OCI-LY7 (cell line): Measurements from ENCODE around the gene MLLT3. TPM values are rescaled to one million over a fixed set of nuclear protein-coding genes. Genes with fewer than 3 reads are reported as not detected.

ENCODE experiments used
- BruUV-seq: library from RNA; stranded (reverse); fragments of 400-500 nt; replicated peaks from 2 replicates; lab custom pipeline; 2021; lab: Mats Ljungman, UMichigan
- CTCF ChIA-PET: fragments of 300-600 bp; sonication (Branson Sonifier 250); formaldehyde crosslinking; loops from one replicate; lab custom pipeline; 2022; ENCODE audit warnings: antibody characterized with exemption; ENCODE audit not compliant: unreplicated experiment; lab: Charles Lee
- POLR2A ChIA-PET: fragments of 300-600 bp; sonication (Branson Sonifier 250); formaldehyde crosslinking; loops from one replicate; lab custom pipeline; 2022; ENCODE audit warnings: antibody characterized with exemption; lab: Charles Lee
- DNase-seq: peaks from one replicate; pipeline ENCODE4 v3.0.0-alpha.2; 2015; ENCODE audit warnings: low spot score
- H2AFZ ChIP-seq: fragments of 200-600 bp; sonication (generic), shearing (Covaris generic); 2 replicates; pipeline ENCODE4 v1.6.1; 2014; ENCODE audit warnings: mild to moderate bottlenecking, antibody characterized with exemption, low read length, moderate library complexity
- H3K27ac ChIP-seq: fragments of 200-600 bp; sonication (generic); 2 replicates; pipeline ENCODE4 v1.5.1; 2014; ENCODE audit warnings: mixed run types, low read depth, mild to moderate bottlenecking, moderate library complexity, low read length, inconsistent platforms; ENCODE audit not compliant: poor library complexity, severe bottlenecking
- H3K36me3 ChIP-seq: fragments of 200-600 bp; sonication (generic); 2 replicates; pipeline ENCODE4 v1.6.1; 2014; ENCODE audit warnings: mild to moderate bottlenecking, antibody characterized with exemption, low read length, moderate library complexity, mixed read lengths; ENCODE audit not compliant: insufficient read depth
- H3K4me1 ChIP-seq: fragments of 200-600 bp; sonication (generic); 2 replicates; pipeline ENCODE4 v1.5.1; 2014; ENCODE audit warnings: mild to moderate bottlenecking, low read length; ENCODE audit not compliant: insufficient read depth, poor library complexity, severe bottlenecking
- H3K4me2 ChIP-seq: fragments of 200-600 bp; sonication (generic); 2 replicates; pipeline ENCODE4 v1.6.1; 2014; ENCODE audit warnings: mild to moderate bottlenecking, low read length
- H3K4me3 ChIP-seq: fragments of 200-600 bp; sonication (generic); 2 replicates; pipeline ENCODE4 v1.5.1; 2014; ENCODE audit warnings: mild to moderate bottlenecking, low read depth, low read length; ENCODE audit not compliant: poor library complexity, severe bottlenecking
- H3K79me2 ChIP-seq: fragments of 200-600 bp; sonication (generic); 2 replicates; pipeline ENCODE4 v1.6.1; 2016; ENCODE audit warnings: low read depth, mild to moderate bottlenecking, low read length, moderate library complexity, mixed read lengths; ENCODE audit not compliant: insufficient read depth
- H3K9me2 ChIP-seq: fragments of 200-600 bp; sonication (generic); 2 replicates; pipeline ENCODE4 v1.6.1; 2016; ENCODE audit warnings: mild to moderate bottlenecking, low read length, mixed read lengths; ENCODE audit not compliant: insufficient read depth
- H3K9me3 ChIP-seq: fragments of 200-600 bp; sonication (generic); 2 replicates; pipeline ENCODE4 v1.6.1; 2014; ENCODE audit warnings: mild to moderate bottlenecking, mixed run types, low read length, mixed read lengths
- H4K20me1 ChIP-seq: fragments of 200-600 bp; sonication (generic); 2 replicates; pipeline ENCODE4 v1.6.1; 2014; ENCODE audit warnings: mild to moderate bottlenecking, antibody characterized with exemption, low read length, moderate library complexity, mixed read lengths; ENCODE audit not compliant: insufficient read depth
- CTCF ChIP-seq: fragments of 200-600 bp; sonication (generic); conservative IDR thresholded peaks from 2 replicates; pipeline ENCODE4 v1.5.1; 2014; ENCODE audit warnings: mild to moderate bottlenecking, antibody characterized with exemption, low read length, moderate library complexity, mixed read lengths
- EZH2phosphoT487 ChIP-seq: fragments of 200-600 bp; sonication (generic); IDR thresholded peaks from 2 replicates; pipeline ENCODE4 v1.6.1; 2018; ENCODE audit warnings: low read depth, borderline replicate concordance, mild to moderate bottlenecking, mixed run types, antibody characterized with exemption, low read length, moderate library complexity, mixed read lengths
- intact Hi-C: fragments of 100-400 bp; cut with micrococcal nuclease; formaldehyde crosslinking; loops from one replicate; pipeline ENCODE4 v1.10.0; 2022; ENCODE audit not compliant: unreplicated experiment
- total RNA-seq, 2 experiments: library from RNA; depleted of rRNA in 1 of 2; stranded (reverse); fragments of >200 nt in 1 of 2; shearing (Covaris generic) in 1 of 2; gene quantifications; 2 replicates each; pipeline ENCODE4 v1.2.3, GENCODE V29; 2014 to 2022

The MLLT3 gene
- total RNA-seq, 2 experiments from 2014 or later = 7.1 to 9.9 TPM

- intact Hi-C loops = no loop called here
- DNase-seq = no peak
- Histone ChIP-seq H3K4me3 (no peak overlapping the region), H2AFZ (no peak overlapping the region), H3K9me2 (no peaks in the 10 kb centered on the region), H3K27ac (no peak overlapping the region), H3K9me3 (no peaks in the 10 kb centered on the region), H3K4me2 (no peak overlapping the region), H3K4me1 (no peaks in the 10 kb centered on the region), H3K36me3 (no peaks in the 10 kb centered on the region), H3K79me2 (no peaks in the 10 kb centered on the region), H4K20me1 (no peaks in the 10 kb centered on the region)
- TF ChIP-seq CTCF = no peak
- no peak for TF ChIP-seq EZH2phosphoT487
- BruUV-seq = no TSS peak
- ChIA-PET POLR2A (no interaction called here), CTCF (no interaction called here)
These were observed 193.3 kb downstream of the MLLT3 start for GRCh38 chr9:20428976-20429375.

GRCh38 chr9:20427359-20427758 lies 194.9 kb downstream of the MLLT3 start:
- intact Hi-C loops = no loop called here
- Histone ChIP-seq H3K79me2 (no peaks in the 10 kb centered on the region), H3K4me1 (no peaks in the 10 kb centered on the region), H3K9me2 (no peaks in the 10 kb centered on the region), H3K4me2 (no peak overlapping the region), H3K36me3 (no peaks in the 10 kb centered on the region), H2AFZ (no peak overlapping the region), H3K27ac (no peak overlapping the region), H3K4me3 (no peak overlapping the region), H4K20me1 (no peaks in the 10 kb centered on the region), H3K9me3 (no peaks in the 10 kb centered on the region)
- TF ChIP-seq CTCF = no peak
- no peak for TF ChIP-seq EZH2phosphoT487
- no peak for DNase-seq
- ChIA-PET POLR2A (no interaction called here), CTCF (no interaction called here)
- BruUV-seq = no TSS peak

GRCh38 chr9:20426019-20426418 lies 196.3 kb downstream of the MLLT3 start:
- H3K4me3 ChIP-seq = no peak overlapping the region
- CTCF ChIA-PET = no interaction called here
- BruUV-seq = no TSS peak
- H3K4me2 ChIP-seq = no peak overlapping the region
- no peaks in the 10 kb centered on the region for H4K20me1 ChIP-seq
- no peak for TF ChIP-seq CTCF
- H3K9me2 ChIP-seq = no peaks in the 10 kb centered on the region
- intact Hi-C loops = no loop called here
- no peaks in the 10 kb centered on the region for H3K9me3 ChIP-seq
- no peaks in the 10 kb centered on the region for H3K36me3 ChIP-seq
- no peaks in the 10 kb centered on the region for H3K4me1 ChIP-seq
- no peak for DNase-seq
- POLR2A ChIA-PET = interaction anchor here (0.5 to 1.1 kb wide), 3 partner anchors 17 to 526 kb away, joined by 3 read pairs; no protein-coding TSS in a partner anchor
- H3K79me2 ChIP-seq = no peaks in the 10 kb centered on the region
- H2AFZ ChIP-seq = no peak overlapping the region
- H3K27ac ChIP-seq = no peak overlapping the region
